WTC11 (cell line): ENCODE results near the gene IL7R.

Experiments used
- CTCF ChIP-seq: fragments of 200-600 bp; IDR thresholded peaks from 2 replicates; pipeline ENCODE4 v1.8.0; 2022; ENCODE audit warnings: antibody characterized with exemption
- E2F1 ChIP-seq: sonication (generic); formaldehyde crosslinking; IDR thresholded peaks from 2 replicates; pipeline ENCODE4 v1.8.0; 2022; ENCODE audit warnings: mild to moderate bottlenecking, missing genetic modification reagents
- ESRRA ChIP-seq: sonication (generic); formaldehyde crosslinking; IDR thresholded peaks from 2 replicates; pipeline ENCODE4 v1.8.1; 2022; ENCODE audit warnings: mild to moderate bottlenecking, missing genetic modification reagents, borderline replicate concordance
- MAX ChIP-seq: sonication (generic); formaldehyde crosslinking; IDR thresholded peaks from 2 replicates; pipeline ENCODE4 v1.8.0; 2022; ENCODE audit warnings: mild to moderate bottlenecking, missing genetic modification reagents
- NR2C2 ChIP-seq: sonication (generic); formaldehyde crosslinking; IDR thresholded peaks from 2 replicates; pipeline ENCODE4 v1.8.0; 2022; ENCODE audit warnings: mild to moderate bottlenecking, missing genetic modification reagents
- USF1 ChIP-seq: sonication (generic); formaldehyde crosslinking; IDR thresholded peaks from 2 replicates; pipeline ENCODE4 v1.8.0; 2022; ENCODE audit warnings: mild to moderate bottlenecking, missing genetic modification reagents
- ZNF423 ChIP-seq: fragments of 250-450 bp; sonication (Bioruptor Pico); IDR thresholded peaks from 2 replicates; pipeline ENCODE4 v2.1.2; 2022; ENCODE audit warnings: mild to moderate bottlenecking, moderate library complexity
- TF ChIP-seq, protein P1 (sequence below): sonication (generic); formaldehyde crosslinking; IDR thresholded peaks from 2 replicates; pipeline ENCODE4 v1.8.0; 2023; ENCODE audit warnings: missing genetic modification reagents

DNA sequence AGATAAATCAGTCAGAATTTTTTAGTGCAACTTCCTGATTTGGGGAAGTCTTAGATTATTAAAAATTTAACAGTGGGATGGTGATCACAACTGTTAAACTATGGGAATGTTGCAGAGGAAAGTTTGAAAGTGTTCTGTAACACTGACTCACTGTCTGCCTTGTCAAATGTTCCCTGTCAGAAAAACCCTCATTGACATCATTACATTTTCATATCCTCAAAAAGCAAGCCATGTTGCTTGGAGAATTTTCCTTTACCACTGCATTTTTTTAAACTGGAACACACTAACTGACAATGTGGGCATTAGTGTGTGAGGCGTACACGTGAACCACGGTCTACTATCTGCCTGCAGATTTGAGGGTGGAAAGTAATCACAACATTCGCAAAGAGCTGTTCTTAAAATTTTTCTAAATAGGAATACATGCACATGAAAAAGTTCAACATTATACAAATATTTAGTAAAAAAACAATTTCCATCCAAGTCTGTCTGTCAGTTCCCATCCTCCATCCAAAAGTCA is 28.6 kb upstream of the IL7R start:
- TF ChIP-seq CTCF = no peak
- no peak for TF ChIP-seq MAX (CRISPR knock-in tag)
- no peak for TF ChIP-seq ESRRA (CRISPR knock-in tag)
- TF ChIP-seq, protein P1, sequence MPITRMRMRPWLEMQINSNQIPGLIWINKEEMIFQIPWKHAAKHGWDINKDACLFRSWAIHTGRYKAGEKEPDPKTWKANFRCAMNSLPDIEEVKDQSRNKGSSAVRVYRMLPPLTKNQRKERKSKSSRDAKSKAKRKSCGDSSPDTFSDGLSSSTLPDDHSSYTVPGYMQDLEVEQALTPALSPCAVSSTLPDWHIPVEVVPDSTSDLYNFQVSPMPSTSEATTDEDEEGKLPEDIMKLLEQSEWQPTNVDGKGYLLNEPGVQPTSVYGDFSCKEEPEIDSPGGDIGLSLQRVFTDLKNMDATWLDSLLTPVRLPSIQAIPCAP (CRISPR knock-in tag) = no peak
- no peak for TF ChIP-seq NR2C2
- no peak for TF ChIP-seq USF1 (CRISPR knock-in tag)
- no peak for TF ChIP-seq ZNF423 (CRISPR knock-in tag)
- TF ChIP-seq E2F1 (CRISPR knock-in tag) = no peak
